H1 (cell line): Measurements from ENCODE around the gene PLPP2.

ENCODE experiments used
- ASH2L ChIP-seq: fragments of 200-600, 300-600 bp; sonication (generic); IDR thresholded peaks from one replicate; pipeline ENCODE4 v1.7.1; 2017; ENCODE audit warnings: low read length
- CEBPB ChIP-seq: IDR thresholded peaks from 2 replicates; pipeline ENCODE4 v1.6.1; 2012; ENCODE audit warnings: low read depth, low read length
- CREB1 ChIP-seq: IDR thresholded peaks from 2 replicates; pipeline ENCODE4 v1.6.1; 2012; ENCODE audit warnings: inconsistent platforms
- EGR1 ChIP-seq: IDR thresholded peaks from 2 replicates; pipeline ENCODE4 v1.6.1; 2011; ENCODE audit warnings: low read depth, low read length, borderline replicate concordance
- JUN ChIP-seq: IDR thresholded peaks from 2 replicates; pipeline ENCODE4 v1.6.1; 2011; ENCODE audit warnings: low read depth, mild to moderate bottlenecking, improper control_type of control experiment, low read length
- KDM5A ChIP-seq: fragments of 200-600 bp; IDR thresholded peaks from 2 replicates; pipeline ENCODE4 v1.7.1; 2012; ENCODE audit warnings: mild to moderate bottlenecking, low read length, inconsistent platforms, mixed read lengths
- POLR2A ChIP-seq, 2 experiments: IDR thresholded peaks; 1 replicate in 1 of 2; 2 replicates in 1 of 2; pipeline ENCODE4 v1.6.1; 2011; ENCODE audit warnings: low read depth in 2 of 2, low read length in 2 of 2, mild to moderate bottlenecking in 2 of 2; ENCODE audit errors: control extremely low read depth in 1 of 2
- RAD21 ChIP-seq, 2 experiments: IDR thresholded peaks in 1 of 2; conservative IDR thresholded peaks in 1 of 2; 2 replicates each; pipeline ENCODE4 v1.6.1; 2011; ENCODE audit warnings: low read depth in 2 of 2, low read length in 2 of 2, improper control_type of control experiment in 1 of 2, inconsistent platforms in 1 of 2, mild to moderate bottlenecking in 1 of 2, moderate library complexity in 1 of 2
- SRF ChIP-seq: IDR thresholded peaks from 2 replicates; pipeline ENCODE4 v1.6.1; 2011; ENCODE audit warnings: mild to moderate bottlenecking, low read depth, low read length, moderate library complexity
- TF ChIP-seq, protein P1 (sequence below), 3 experiments: IDR thresholded peaks; 1 replicate in 2 of 3; 2 replicates in 1 of 3; pipeline versions ENCODE4 v1.5.1 to v1.6.1; 2011; ENCODE audit warnings: low read length in 3 of 3, mild to moderate bottlenecking in 3 of 3, inconsistent platforms in 2 of 3, low read depth in 1 of 3, moderate library complexity in 1 of 3; ENCODE audit not compliant: insufficient read depth in 1 of 3; ENCODE audit errors: control extremely low read depth in 1 of 3

GRCh38 chr19:287381-287871 lies 3.8 kb downstream of the PLPP2 start:
- TF ChIP-seq, protein P1, sequence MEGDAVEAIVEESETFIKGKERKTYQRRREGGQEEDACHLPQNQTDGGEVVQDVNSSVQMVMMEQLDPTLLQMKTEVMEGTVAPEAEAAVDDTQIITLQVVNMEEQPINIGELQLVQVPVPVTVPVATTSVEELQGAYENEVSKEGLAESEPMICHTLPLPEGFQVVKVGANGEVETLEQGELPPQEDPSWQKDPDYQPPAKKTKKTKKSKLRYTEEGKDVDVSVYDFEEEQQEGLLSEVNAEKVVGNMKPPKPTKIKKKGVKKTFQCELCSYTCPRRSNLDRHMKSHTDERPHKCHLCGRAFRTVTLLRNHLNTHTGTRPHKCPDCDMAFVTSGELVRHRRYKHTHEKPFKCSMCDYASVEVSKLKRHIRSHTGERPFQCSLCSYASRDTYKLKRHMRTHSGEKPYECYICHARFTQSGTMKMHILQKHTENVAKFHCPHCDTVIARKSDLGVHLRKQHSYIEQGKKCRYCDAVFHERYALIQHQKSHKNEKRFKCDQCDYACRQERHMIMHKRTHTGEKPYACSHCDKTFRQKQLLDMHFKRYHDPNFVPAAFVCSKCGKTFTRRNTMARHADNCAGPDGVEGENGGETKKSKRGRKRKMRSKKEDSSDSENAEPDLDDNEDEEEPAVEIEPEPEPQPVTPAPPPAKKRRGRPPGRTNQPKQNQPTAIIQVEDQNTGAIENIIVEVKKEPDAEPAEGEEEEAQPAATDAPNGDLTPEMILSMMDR (IDR thresholded peaks at IDR 0.05; ENCODE audit: control extremely low read depth in 1 of 3, insufficient read depth in 1 of 3, low read depth in 1 of 3, low read length in 3 of 3): no peak
- TF ChIP-seq EGR1: no peak
- no peak for TF ChIP-seq SRF
- TF ChIP-seq ASH2L: no peak
- TF ChIP-seq RAD21 (IDR thresholded peaks at IDR 0.05 in 1 of 2, conservative IDR thresholded peaks at IDR 0.05 in 1 of 2; ENCODE audit: low read depth in 2 of 2, low read length in 2 of 2): no peak
- TF ChIP-seq CEBPB: no peak
- no peak for TF ChIP-seq POLR2A (IDR thresholded peaks at IDR 0.05; ENCODE audit: control extremely low read depth in 1 of 2, low read depth in 2 of 2, low read length in 2 of 2)
- TF ChIP-seq KDM5A: no peak
- TF ChIP-seq JUN: no peak
- TF ChIP-seq CREB1: no peak
